GM20000 (cell line): ENCODE results near the gene IP6K2.

ENCODE experiments used
- DNase-seq: peaks from one replicate; pipeline ENCODE4 v3.0.0; 2012; ENCODE audit warnings: low spot score
- TF ChIP-seq, protein P1 (sequence below): IDR thresholded peaks from 2 replicates; pipeline ENCODE4 v1.5.1; 2012; ENCODE audit warnings: mild to moderate bottlenecking, control low read depth; ENCODE audit errors: extremely low read depth, missing control alignments

Gene IP6K2

DNA sequence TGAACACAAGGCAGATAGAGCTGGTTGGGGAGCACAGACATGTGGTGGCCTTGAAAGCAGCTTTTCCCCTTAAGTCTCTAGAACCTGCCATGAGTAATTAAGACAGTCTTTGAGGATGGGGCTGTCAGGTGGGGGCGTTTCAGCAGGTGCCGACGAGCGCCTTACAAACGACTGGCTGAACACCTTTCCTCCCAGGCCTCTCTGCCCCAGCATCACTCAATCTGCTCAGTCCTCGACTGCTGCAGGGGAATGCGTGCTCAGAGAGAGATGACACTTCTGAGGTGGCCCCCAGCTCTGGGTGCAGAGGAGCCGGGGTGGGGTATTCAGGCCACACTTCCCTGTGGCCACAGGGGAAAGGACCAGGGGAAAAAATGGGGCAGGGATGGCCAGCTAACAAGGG, 23.2 kb downstream of the IP6K2 start:
- TF ChIP-seq, protein P1, sequence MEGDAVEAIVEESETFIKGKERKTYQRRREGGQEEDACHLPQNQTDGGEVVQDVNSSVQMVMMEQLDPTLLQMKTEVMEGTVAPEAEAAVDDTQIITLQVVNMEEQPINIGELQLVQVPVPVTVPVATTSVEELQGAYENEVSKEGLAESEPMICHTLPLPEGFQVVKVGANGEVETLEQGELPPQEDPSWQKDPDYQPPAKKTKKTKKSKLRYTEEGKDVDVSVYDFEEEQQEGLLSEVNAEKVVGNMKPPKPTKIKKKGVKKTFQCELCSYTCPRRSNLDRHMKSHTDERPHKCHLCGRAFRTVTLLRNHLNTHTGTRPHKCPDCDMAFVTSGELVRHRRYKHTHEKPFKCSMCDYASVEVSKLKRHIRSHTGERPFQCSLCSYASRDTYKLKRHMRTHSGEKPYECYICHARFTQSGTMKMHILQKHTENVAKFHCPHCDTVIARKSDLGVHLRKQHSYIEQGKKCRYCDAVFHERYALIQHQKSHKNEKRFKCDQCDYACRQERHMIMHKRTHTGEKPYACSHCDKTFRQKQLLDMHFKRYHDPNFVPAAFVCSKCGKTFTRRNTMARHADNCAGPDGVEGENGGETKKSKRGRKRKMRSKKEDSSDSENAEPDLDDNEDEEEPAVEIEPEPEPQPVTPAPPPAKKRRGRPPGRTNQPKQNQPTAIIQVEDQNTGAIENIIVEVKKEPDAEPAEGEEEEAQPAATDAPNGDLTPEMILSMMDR = no peak
- no peak for DNase-seq

DNA sequence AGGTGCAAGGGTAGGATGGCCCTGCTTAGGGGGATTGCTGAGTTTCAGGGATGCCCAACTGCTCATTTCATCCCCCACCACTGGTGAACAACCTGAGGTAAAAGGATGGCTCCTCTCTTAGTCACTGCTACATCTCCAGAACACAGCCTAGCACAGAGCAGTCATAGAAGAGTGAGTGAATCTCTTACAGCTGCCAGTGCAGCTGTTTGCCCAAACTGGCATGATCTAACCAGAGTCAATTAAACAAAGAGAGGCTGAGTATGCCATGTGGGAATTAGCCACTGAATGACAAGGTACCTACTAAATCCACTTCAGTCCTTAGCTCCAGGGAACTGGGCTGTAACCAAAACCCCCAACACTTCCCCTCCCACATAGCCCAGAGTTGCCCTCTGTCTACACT, 24.5 kb downstream of the IP6K2 start:
- no peak for DNase-seq
- TF ChIP-seq, protein P1 = no peak

DNA sequence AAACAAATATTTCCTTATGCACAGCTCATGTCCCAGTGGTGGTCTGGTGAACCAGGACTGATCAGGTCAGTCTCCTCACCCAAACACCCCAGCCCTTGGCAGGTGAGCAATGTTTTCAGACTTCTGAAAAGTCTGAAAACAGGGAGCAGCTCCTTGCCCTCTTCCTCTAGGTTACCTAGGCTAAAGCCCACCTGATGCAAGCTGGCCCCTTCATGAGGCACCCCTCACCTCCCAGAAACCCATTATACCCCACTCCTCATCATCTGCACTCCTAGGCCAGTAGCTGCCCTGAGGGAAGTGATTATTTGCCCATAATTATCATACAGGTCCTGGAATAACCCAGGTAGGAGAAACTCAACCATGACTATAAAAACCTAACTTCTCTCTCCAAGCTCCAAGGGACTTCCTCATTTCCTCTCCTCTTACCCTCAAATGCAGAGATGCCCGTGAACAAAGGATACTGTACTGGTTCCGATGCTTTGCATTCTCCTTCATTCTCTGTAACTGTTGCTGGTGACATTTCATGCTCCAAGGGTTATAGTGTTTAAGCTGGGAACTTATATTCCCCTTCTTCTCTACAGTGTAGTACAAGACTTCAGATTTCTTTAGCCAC, 26.1 kb downstream of the IP6K2 start:
- DNase-seq = no peak
- TF ChIP-seq, protein P1 = no peak

DNA sequence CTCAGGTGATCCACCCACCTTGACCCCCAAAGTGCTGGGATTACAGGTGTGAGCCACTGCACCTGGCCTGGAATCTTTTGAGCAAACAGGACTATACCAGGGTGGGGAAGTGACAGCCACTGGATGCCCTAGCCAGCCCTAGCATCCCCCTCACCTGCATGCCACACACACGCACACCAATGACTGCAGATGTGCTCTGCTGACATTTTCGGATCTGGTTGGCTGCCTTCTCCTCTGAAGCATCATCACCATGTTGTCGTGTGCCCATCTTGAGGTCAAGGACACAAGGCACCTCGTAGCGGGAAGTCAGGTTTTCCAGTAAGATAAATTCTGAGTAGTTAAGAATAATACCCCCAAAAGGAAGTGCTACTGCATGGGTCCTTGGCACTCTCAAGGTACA, 27.6 kb downstream of the IP6K2 start:
- TF ChIP-seq, protein P1 = no peak
- no peak for DNase-seq

DNA sequence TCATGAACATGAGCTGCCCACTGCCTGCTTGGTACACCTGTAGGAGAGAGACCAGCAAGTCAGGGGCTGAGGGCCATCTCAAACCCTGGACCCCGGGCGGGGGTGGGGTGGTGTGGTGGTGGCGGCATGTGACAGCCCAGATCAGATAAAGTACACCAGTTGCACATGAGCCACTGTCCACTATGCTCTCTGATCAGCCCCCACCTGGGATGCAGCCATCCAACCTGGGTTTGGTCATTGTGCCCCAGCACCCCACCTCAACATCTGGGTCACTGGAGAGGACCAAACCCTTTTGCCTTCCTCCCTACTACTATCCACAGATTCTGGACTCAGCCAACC, 28.3 kb downstream of the IP6K2 start:
- TF ChIP-seq, protein P1 = no peak
- no peak for DNase-seq

DNA sequence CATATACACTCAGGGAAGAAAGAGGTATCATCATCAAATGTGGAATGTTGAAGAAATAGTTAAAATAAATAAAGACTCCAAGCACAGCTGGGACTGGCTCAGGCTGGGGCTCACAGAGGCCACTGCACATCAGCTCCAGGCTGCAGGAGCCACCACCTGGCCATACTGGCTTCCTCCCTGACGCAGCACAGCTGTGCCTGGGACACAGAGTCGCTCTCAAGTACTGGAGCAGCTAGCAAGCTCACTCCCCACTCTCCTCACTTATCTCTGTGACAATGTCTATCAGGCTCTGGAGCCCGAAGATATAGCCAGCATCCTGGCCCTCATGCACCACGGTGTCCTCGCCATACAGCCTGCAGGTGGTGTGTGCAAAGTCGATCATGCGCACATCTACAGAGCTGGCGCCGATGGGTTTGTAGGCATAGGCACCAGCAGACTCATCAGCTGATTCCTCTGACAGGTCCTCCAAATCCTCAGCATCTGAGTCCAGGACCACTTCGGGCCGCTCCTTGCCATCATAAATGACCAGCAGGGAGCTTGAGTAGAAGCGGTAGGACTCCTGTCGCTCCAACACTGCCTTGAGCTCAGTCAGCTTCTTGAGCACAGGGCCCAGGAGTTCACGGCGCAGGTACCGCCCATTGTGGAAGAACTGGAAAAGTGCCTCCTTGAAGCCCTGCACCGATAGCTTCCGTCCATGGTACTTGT, 28.8 kb downstream of the IP6K2 start:
- DNase-seq = no peak
- TF ChIP-seq, protein P1 = no peak

DNA sequence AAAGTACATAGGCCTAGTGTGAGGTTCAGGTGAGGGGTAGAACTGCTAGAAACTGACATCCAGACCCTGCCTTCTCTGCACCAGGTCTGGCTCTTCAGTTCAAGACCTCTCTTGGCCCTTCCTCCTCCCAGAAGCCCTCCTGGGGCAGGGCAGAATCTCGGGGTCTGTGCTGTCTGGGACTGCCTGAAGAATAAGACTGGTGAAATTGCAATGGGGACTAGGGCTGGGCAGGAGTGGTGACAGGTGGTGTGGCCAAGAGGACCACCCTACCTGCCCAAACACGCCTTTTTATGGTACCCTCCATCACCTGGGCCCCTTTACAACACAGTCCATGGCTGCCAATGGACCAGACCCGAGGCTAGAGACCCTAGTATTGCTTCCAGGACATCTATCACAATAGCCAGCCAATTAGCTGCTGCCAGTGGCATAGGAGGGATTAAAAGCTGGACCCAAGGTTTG, 29.8 kb downstream of the IP6K2 start:
- DNase-seq = no peak
- TF ChIP-seq, protein P1 = no peak
